Measurements from ENCODE around the gene KRTAP4-7.
"Not testable (repeated sequence)": the region's sequence is repeated elsewhere in the genome, so short reads cannot be mapped to it uniquely, and the experiment has no call there.

KRTAP4-7 gene

GRCh38 chr17:41065829-41066624 is 17.9 kb upstream of the KRTAP4-7 start, which contains the start of gene KRTAP2-4:
Gene KRTAP2-4 (minus strand): TSS chr17:41065879. CDS start chr17:41065845, 34 bp downstream.
- no peak for DNase-seq

GRCh38 chr17:41067281-41067680 is 16.7 kb upstream of the KRTAP4-7 start:
- DNase-seq = no peak

- DNase-seq = no peak
These were observed 14.9 kb upstream of the KRTAP4-7 start for GRCh38 chr17:41069031-41069430.

- no peak for DNase-seq
These were observed 12.2 kb upstream of the KRTAP4-7 start for GRCh38 chr17:41071606-41072360.

GRCh38 chr17:41073676-41074075 is 10.3 kb upstream of the KRTAP4-7 start:
- DNase-seq = no peak

GRCh38 chr17:41076788-41077187 is 7.2 kb upstream of the KRTAP4-7 start:
- no peak for DNase-seq

GRCh38 chr17:41082626-41083025 is 1.3 kb upstream of the KRTAP4-7 start:
- DNase-seq = no peak

- not testable (repeated sequence) for DNase-seq
These were observed 523 bp upstream of the KRTAP4-7 start for GRCh38 chr17:41083427-41083826.

- DNase-seq = not testable (repeated sequence)
These were observed 4.9 kb downstream of the KRTAP4-7 start for GRCh38 chr17:41088760-41089352.

GRCh38 chr17:41096055-41096454 is 12.1 kb downstream of the KRTAP4-7 start:
- DNase-seq = no peak

GRCh38 chr17:41098042-41098441 is 14.1 kb downstream of the KRTAP4-7 start, which contains the start of gene KRTAP4-8:
Gene KRTAP4-8 (minus strand): TSS chr17:41098142. CDS start chr17:41098084, 58 bp downstream.
- DNase-seq = no peak

GRCh38 chr17:41098481-41098880 is 14.5 kb downstream of the KRTAP4-7 start:
- no peak for DNase-seq

- not testable (repeated sequence) for DNase-seq
These were observed 15.9 kb downstream of the KRTAP4-7 start for GRCh38 chr17:41099682-41100480.

- no peak for DNase-seq
These were observed 17.8 kb downstream of the KRTAP4-7 start, which contains the start of gene KRTAP4-16 for GRCh38 chr17:41101586-41102259. Gene KRTAP4-16 (minus strand): TSS chr17:41102209. CDS start chr17:41102209, 0 bp downstream.

- DNase-seq = no peak
These were observed 19.9 kb downstream of the KRTAP4-7 start for GRCh38 chr17:41103896-41104295.

- not testable (repeated sequence) for DNase-seq
These were observed 20.6 kb downstream of the KRTAP4-7 start for GRCh38 chr17:41104386-41105038.

GRCh38 chr17:41105347-41105746 is 21.4 kb downstream of the KRTAP4-7 start, which contains the start of gene KRTAP4-9:
Gene KRTAP4-9 (plus strand): TSS chr17:41105389. CDS start chr17:41105389, 0 bp downstream.
- not testable (repeated sequence) for DNase-seq

GRCh38 chr17:41107941-41108450 is 24.0 kb downstream of the KRTAP4-7 start:
- no peak for DNase-seq

GRCh38 chr17:41108728-41109386 is 24.9 kb downstream of the KRTAP4-7 start:
- not testable (repeated sequence) for DNase-seq

All from activated gamma-delta T cell (primary cell).